ENCODE measurements around the gene CCND2.

DNA sequence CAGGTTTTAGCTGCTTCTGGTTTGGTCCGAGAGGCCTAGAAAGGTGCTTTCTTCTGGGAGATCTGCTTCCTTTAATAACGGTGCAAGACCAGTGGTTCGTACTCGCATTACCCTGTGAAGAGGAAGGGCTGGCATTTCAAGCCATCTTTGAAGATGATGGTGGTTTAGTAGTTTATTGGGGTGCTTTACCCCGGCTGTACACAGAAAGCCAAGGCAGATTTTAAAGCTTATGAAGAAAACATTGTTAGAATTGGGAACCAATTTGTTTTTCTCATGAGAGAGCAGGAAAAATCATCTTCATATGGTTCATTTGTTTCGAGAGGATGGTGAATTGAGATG, 3.6 kb downstream of the CCND2 start:
- TF ChIP-seq CTCF (conservative IDR thresholded peaks at IDR 0.05; ENCODE audit: low read depth, low read length) (no peak), SMC3 (IDR thresholded peaks at IDR 0.05; ENCODE audit: low read depth, low read length) (no peak), POLR2A (IDR thresholded peaks at IDR 0.05; ENCODE audit: low read depth, low read length) (no peak), RAD21 (IDR thresholded peaks at IDR 0.05; ENCODE audit: low read length) (no peak), CEBPB (IDR thresholded peaks at IDR 0.05; ENCODE audit: low read depth, low read length) (no peak), BHLHE40 (IDR thresholded peaks at IDR 0.05; ENCODE audit: low read depth, low read length) (no peak), RFX5 (IDR thresholded peaks at IDR 0.05; ENCODE audit: low read depth, low read length) (no peak), FOS (IDR thresholded peaks at IDR 0.05; ENCODE audit: low read depth, low read length) (no peak), MAZ (IDR thresholded peaks at IDR 0.05; ENCODE audit: borderline replicate concordance, low read depth, low read length) (no peak), NFE2L2 (IDR thresholded peaks at IDR 0.05; ENCODE audit: low read depth, low read length) (no peak), RCOR1 (IDR thresholded peaks at IDR 0.05; ENCODE audit: insufficient replicate concordance, low read length) (no peak), MXI1 (IDR thresholded peaks at IDR 0.05; ENCODE audit: borderline replicate concordance, low read depth, low read length) (no peak), CHD1 (IDR thresholded peaks at IDR 0.05; ENCODE audit: low read depth, low read length) (no peak)
- TF ChIP-seq, protein P1, sequence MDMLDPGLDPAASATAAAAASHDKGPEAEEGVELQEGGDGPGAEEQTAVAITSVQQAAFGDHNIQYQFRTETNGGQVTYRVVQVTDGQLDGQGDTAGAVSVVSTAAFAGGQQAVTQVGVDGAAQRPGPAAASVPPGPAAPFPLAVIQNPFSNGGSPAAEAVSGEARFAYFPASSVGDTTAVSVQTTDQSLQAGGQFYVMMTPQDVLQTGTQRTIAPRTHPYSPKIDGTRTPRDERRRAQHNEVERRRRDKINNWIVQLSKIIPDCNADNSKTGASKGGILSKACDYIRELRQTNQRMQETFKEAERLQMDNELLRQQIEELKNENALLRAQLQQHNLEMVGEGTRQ (IDR thresholded peaks at IDR 0.05; ENCODE audit: low read depth, low read length), result no peak

All from IMR-90 (cell line).